K562 (cell line): ENCODE results near the gene ZNF556. TPM values are rescaled to one million over a fixed set of nuclear protein-coding genes. Genes with fewer than 3 reads are reported as not detected.

Source experiments
- BDP1 ChIP-seq: IDR thresholded peaks from 3 replicates; pipeline ENCODE4 v1.6.1; 2011; ENCODE audit not compliant: insufficient read length, insufficient read depth
- BRF2 ChIP-seq: IDR thresholded peaks from 3 replicates; pipeline ENCODE4 v1.6.1; 2011; ENCODE audit warnings: borderline replicate concordance, mild to moderate bottlenecking; ENCODE audit not compliant: insufficient read length, insufficient read depth
- COPS2 ChIP-seq: fragments of 450-650 bp; conservative IDR thresholded peaks from 2 replicates; pipeline ENCODE4 v1.6.1; 2016; ENCODE audit warnings: mild to moderate bottlenecking, moderate library complexity
- EHMT2 ChIP-seq: fragments of 450-650 bp; IDR thresholded peaks from 2 replicates; pipeline ENCODE4 v1.6.1; 2018; ENCODE audit warnings: antibody characterized with exemption
- GABPA ChIP-seq: fragments of 200-800 bp; sonication (Bioruptor generic); conservative IDR thresholded peaks from 2 replicates; pipeline ENCODE4 v1.6.1; 2016; ENCODE audit warnings: low read depth, missing genetic modification characterization, missing compliant biosample characterization
- LEF1 ChIP-seq: fragments of 450-650 bp; IDR thresholded peaks from 2 replicates; pipeline ENCODE4 v1.6.1; 2016; ENCODE audit warnings: mild to moderate bottlenecking
- MYBL2 ChIP-seq, 2 experiments: fragments of 450-650 bp in 1 of 2; sonication (generic) in 1 of 2; formaldehyde crosslinking in 1 of 2; IDR thresholded peaks; 2 replicates each; pipeline versions ENCODE4 v1.6.1 to v1.8.1; 2017 to 2022; ENCODE audit warnings: borderline replicate concordance in 1 of 2, inconsistent platforms in 1 of 2, low read depth in 1 of 2, mild to moderate bottlenecking in 1 of 2, missing genetic modification reagents in 1 of 2, moderate library complexity in 1 of 2
- PHTF2 ChIP-seq: fragments of 250-450 bp; sonication (Bioruptor Pico); IDR thresholded peaks from 2 replicates; pipeline ENCODE4 v1.5.0; 2021; ENCODE audit warnings: mild to moderate bottlenecking
- SAP30 ChIP-seq: fragments of 200-600 bp; sonication (generic); IDR thresholded peaks from 2 replicates; pipeline ENCODE4 v1.6.1; 2012; ENCODE audit warnings: borderline replicate concordance, low read depth, mild to moderate bottlenecking, moderate library complexity, low read length, control low read depth, inconsistent platforms; ENCODE audit not compliant: insufficient read depth, poor library complexity, severe bottlenecking
- SPI1 ChIP-seq: IDR thresholded peaks from 2 replicates; pipeline ENCODE4 v1.6.1; 2011; ENCODE audit warnings: low read depth, low read length, control low read depth, borderline replicate concordance
- ZBTB33 ChIP-seq: sonication (generic); formaldehyde crosslinking; IDR thresholded peaks from 2 replicates; pipeline ENCODE4 v1.8.1; 2023; ENCODE audit warnings: mild to moderate bottlenecking, missing genetic modification reagents
- polyA plus RNA-seq, 8 experiments: library from polyadenylated mRNA; depleted of rRNA in 4 of 8; stranded (reverse) in 5 of 8; unstranded in 3 of 8; fragments of >200 nt; fragmentation: Nextera tagmentation in 2 of 8; fragmentation: Illumina TruSeq in 1 of 8; extraction: Ambion mirVana in 2 of 8; extraction: Trizol in 1 of 8; gene quantifications; 2 replicates each; pipeline versions ENCODE4 v1.2.1 to v1.2.3, GENCODE V29; 2011 to 2014; ENCODE audit warnings: inconsistent platforms in 1 of 8, missing spikeins in 1 of 8
- total RNA-seq, 7 experiments: library from RNA; depleted of rRNA in 6 of 7; stranded (reverse); fragments of >200 nt in 6 of 7; fragmentation: Illumina TruSeq in 2 of 7; extraction: Trizol in 2 of 7; gene quantifications; 2 replicates each; pipeline versions ENCODE4 v1.2.1 to v1.2.3, GENCODE V29; 2011 to 2021; ENCODE audit warnings: low replicate concordance in 1 of 7

ZNF556 gene
- total and polyA plus RNA-seq, 9 of the 15 experiments (the other 6 are each of a cell fraction or from before 2014, with no cell fraction given) = 0.01 to 0.36 (median 0.10) TPM; not detected in 1

GRCh38 chr19:2852598-2852997, 14.5 kb upstream of the ZNF556 start (continued):
- TF ChIP-seq EHMT2 = no peak
- no peak for TF ChIP-seq LEF1
- TF ChIP-seq BRF2 = no peak
- TF ChIP-seq PHTF2 (CRISPR knock-in tag) = no peak
- no peak for TF ChIP-seq SPI1
- no peak for TF ChIP-seq ZBTB33 (CRISPR knock-in tag)
- no peak for TF ChIP-seq GABPA
- no peak for TF ChIP-seq MYBL2 (IDR thresholded peaks at IDR 0.05; ENCODE audit: low read depth)
- no peak for TF ChIP-seq MYBL2 (CRISPR knock-in tag; IDR thresholded peaks at IDR 0.05; ENCODE audit: borderline replicate concordance)
- TF ChIP-seq SAP30 = no peak
- no peak for TF ChIP-seq COPS2
- TF ChIP-seq BDP1 = no peak
